Activated CD4-positive, alpha-beta T cell treated with anti-CD3 and anti-CD28 coated beads, Interleukin-10, Interleukin-2, amounts not matched to agents 100 ng/mL and 50 ng/mL, durations not matched to agents 16 hours and 8 hours (primary cell): Measurements from ENCODE around the gene SGCA.

Experiments used
- DNase-seq: peaks from one replicate; pipeline ENCODE4 v3.0.0-alpha.2; 2020

SGCA gene

GRCh38 chr17:50165867-50166517, at the start of gene SGCA:
Gene SGCA, plus strand, starts transcription at chr17:50166005. Its CDS starts 36 bp downstream, at chr17:50166041.
- DNase-seq: no peak

GRCh38 chr17:50117202-50118051, 48.4 kb upstream of the SGCA start:
- DNase-seq: peak; percentile 69

- DNase-seq: no peak
These were observed 47.6 kb upstream of the SGCA start for GRCh38 chr17:50118076-50118827.

- DNase-seq: no peak
These were observed 47.0 kb upstream of the SGCA start for GRCh38 chr17:50118828-50119218.

- DNase-seq: no peak
These were observed 45.1 kb upstream of the SGCA start for GRCh38 chr17:50120475-50121253.

- no peak for DNase-seq
These were observed 42.9 kb upstream of the SGCA start for GRCh38 chr17:50122945-50123344.

- DNase-seq: no peak
These were observed 42.0 kb upstream of the SGCA start for GRCh38 chr17:50123649-50124349.

- no peak for DNase-seq
These were observed 40.3 kb upstream of the SGCA start for GRCh38 chr17:50125420-50125997.

- no peak for DNase-seq
These were observed 38.0 kb upstream of the SGCA start for GRCh38 chr17:50127697-50128361.

GRCh38 chr17:50128441-50129352, 37.1 kb upstream of the SGCA start:
- no peak for DNase-seq

- no peak for DNase-seq
These were observed 36.5 kb upstream of the SGCA start for GRCh38 chr17:50129353-50129727.

GRCh38 chr17:50129728-50130558, 35.9 kb upstream of the SGCA start, which contains the start of gene SAMD14:
Gene SAMD14, minus strand, starts transcription at chr17:50130160. Its CDS starts 5,201 bp downstream, at chr17:50124959.
- peak; percentile 30 for DNase-seq

GRCh38 chr17:50130559-50131305, 35.1 kb upstream of the SGCA start:
- no peak for DNase-seq

GRCh38 chr17:50132104-50132794, 33.6 kb upstream of the SGCA start:
- DNase-seq: no peak

- DNase-seq: no peak
These were observed 32.6 kb upstream of the SGCA start for GRCh38 chr17:50133028-50133768.

- DNase-seq: no peak
These were observed 32.1 kb upstream of the SGCA start for GRCh38 chr17:50133769-50134099.
